ENCODE data around the gene SAFB2.
A peak's percentile ranks its signal among the peaks of the same experiment; 100 is the strongest.

SAFB2 gene

GRCh38 chr19:5646703-5647102, 24.1 kb upstream of the SAFB2 start:
- Mint-ChIP-seq H3K36me3 (ENCODE audit: low read depth) (peaks cover 61% of the 10 kb centered on the region), H3K9me3 (no peaks in the 10 kb centered on the region), H3K27me3 (ENCODE audit: low read depth) (no peaks in the 10 kb centered on the region), H3K4me3 (no peak overlapping the region), H3K4me1 (ENCODE audit: low read depth) (peaks cover 5% of the 10 kb centered on the region), H3K27ac (no peak overlapping the region)

GRCh38 chr19:5645409-5645808, 22.8 kb upstream of the SAFB2 start:
- H3K4me1 Mint-ChIP-seq (ENCODE audit: low read depth), result peaks cover 8% of the 10 kb centered on the region
- H3K4me3 Mint-ChIP-seq, result no peak overlapping the region
- H3K9me3 Mint-ChIP-seq, result no peaks in the 10 kb centered on the region
- no peaks in the 10 kb centered on the region for H3K27me3 Mint-ChIP-seq (ENCODE audit: low read depth)
- peaks cover 62% of the 10 kb centered on the region for H3K36me3 Mint-ChIP-seq (ENCODE audit: low read depth)
- H3K27ac Mint-ChIP-seq, result no peak overlapping the region

DNA sequence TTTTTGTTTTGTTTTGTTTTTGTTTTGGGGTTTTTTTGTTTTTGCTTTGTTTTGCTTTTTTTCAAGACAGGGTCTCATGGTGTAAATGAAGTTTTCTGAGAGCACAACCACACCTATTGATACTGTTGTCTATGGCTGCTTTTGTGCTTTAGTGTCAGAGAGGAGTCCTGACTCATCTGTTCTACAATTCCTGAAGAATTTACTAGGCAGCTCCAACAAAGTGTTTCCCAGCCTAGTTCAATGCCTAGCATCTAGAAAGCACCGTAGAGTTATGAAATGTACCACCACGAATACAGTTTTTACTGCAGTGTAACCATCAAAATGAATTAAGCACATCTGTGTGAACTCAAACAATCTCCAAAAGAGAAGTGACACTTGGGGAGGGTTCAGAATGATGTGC, 21.5 kb upstream of the SAFB2 start:
- Mint-ChIP-seq H3K4me3 (no peak overlapping the region), H3K27me3 (ENCODE audit: low read depth) (no peaks in the 10 kb centered on the region), H3K27ac (no peak overlapping the region), H3K36me3 (ENCODE audit: low read depth) (peaks cover 57% of the 10 kb centered on the region), H3K4me1 (ENCODE audit: low read depth) (peaks cover 10% of the 10 kb centered on the region), H3K9me3 (no peaks in the 10 kb centered on the region)

DNA sequence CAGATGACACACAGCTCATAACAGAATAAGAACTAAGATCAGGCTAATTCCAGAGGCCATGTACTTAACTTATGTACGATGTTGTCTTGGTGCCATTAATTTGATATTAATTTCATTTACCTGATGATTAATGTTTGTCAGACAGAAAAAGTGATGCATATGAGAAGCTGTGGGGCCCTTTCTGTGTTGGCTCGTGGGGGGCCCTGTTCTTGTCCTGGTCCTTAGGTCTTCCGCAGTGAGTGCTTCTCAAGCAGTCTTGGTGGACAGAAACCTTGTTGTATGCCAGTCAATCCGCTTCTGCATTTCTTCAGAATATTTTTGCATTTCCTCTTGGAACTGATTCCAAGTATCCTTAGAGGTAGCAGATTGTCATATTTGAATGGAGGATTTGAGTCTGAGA, 20.5 kb upstream of the SAFB2 start:
- Mint-ChIP-seq H3K9me3 (no peaks in the 10 kb centered on the region), H3K36me3 (ENCODE audit: low read depth) (peaks cover 51% of the 10 kb centered on the region), H3K27ac (no peak overlapping the region), H3K4me1 (ENCODE audit: low read depth) (peaks cover 10% of the 10 kb centered on the region), H3K27me3 (ENCODE audit: low read depth) (no peaks in the 10 kb centered on the region), H3K4me3 (no peak overlapping the region)

GRCh38 chr19:5642204-5642603, 19.6 kb upstream of the SAFB2 start:
- Mint-ChIP-seq H3K36me3 (ENCODE audit: low read depth) (peaks cover 45% of the 10 kb centered on the region), H3K4me3 (no peak overlapping the region), H3K4me1 (ENCODE audit: low read depth) (peaks cover 8% of the 10 kb centered on the region), H3K27ac (no peak overlapping the region), H3K9me3 (no peaks in the 10 kb centered on the region), H3K27me3 (ENCODE audit: low read depth) (no peaks in the 10 kb centered on the region)

DNA sequence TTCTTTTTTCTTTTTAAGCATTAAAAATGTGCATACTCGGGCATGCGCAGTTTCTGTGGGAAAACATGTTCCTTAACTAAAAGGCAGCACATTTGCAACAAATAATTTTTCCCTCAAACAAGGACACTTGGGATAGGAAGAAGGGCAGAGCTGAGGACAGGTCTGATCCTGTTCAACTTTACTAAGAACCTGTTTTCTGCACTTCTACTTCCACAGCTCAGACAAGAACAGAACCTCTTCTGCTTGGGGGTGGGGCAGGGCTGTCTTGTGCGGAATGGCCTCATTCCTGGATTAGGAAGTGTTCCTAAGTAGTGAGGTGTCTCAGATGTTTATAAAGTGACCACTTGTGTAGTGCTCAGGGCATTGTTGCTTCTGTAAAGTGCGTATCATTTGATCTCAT, 18.6 kb upstream of the SAFB2 start:
- peaks cover 7% of the 10 kb centered on the region for H3K4me1 Mint-ChIP-seq (ENCODE audit: low read depth)
- H3K4me3 Mint-ChIP-seq, result no peak overlapping the region
- H3K27ac Mint-ChIP-seq, result no peak overlapping the region
- H3K36me3 Mint-ChIP-seq (ENCODE audit: low read depth), result peaks cover 37% of the 10 kb centered on the region
- H3K27me3 Mint-ChIP-seq (ENCODE audit: low read depth), result no peaks in the 10 kb centered on the region
- H3K9me3 Mint-ChIP-seq, result no peaks in the 10 kb centered on the region

- H3K36me3 Mint-ChIP-seq (ENCODE audit: low read depth), result peaks cover 18% of the 10 kb centered on the region
- no peak overlapping the region for H3K27ac Mint-ChIP-seq
- H3K9me3 Mint-ChIP-seq, result no peaks in the 10 kb centered on the region
These were observed 15.4 kb upstream of the SAFB2 start for GRCh38 chr19:5637971-5638370.

DNA sequence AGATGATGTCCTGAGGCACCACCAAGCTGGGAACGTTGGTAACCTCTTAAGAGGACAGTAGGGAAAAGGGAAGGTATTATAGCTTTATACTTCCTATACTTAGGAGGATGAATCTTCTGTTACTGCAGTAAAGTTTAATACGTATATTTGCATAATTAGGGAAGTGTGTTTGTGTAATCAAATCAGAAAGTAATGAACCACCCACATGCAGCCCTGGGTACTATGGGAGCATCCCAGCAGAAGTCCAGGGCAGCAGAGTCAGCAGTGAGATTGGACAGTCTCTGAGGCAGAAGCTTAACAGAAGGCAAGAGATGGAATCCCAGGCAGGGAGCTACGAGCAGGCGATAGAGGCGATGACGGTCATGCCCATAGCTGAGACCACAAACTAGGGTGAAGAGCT, 12.9 kb upstream of the SAFB2 start:
- no peaks in the 10 kb centered on the region for H3K27me3 Mint-ChIP-seq (ENCODE audit: low read depth)
- no peaks in the 10 kb centered on the region for H3K9me3 Mint-ChIP-seq
- H3K4me1 Mint-ChIP-seq (ENCODE audit: low read depth), result peaks cover 24% of the 10 kb centered on the region
- H3K4me3 Mint-ChIP-seq, result no peak overlapping the region
- H3K27ac Mint-ChIP-seq, result no peak overlapping the region
- H3K36me3 Mint-ChIP-seq (ENCODE audit: low read depth), result peaks cover 13% of the 10 kb centered on the region

More at GRCh38 chr19:5637971-5638370, 15.4 kb upstream of the SAFB2 start:
- Mint-ChIP-seq H3K27me3 (ENCODE audit: low read depth) (no peaks in the 10 kb centered on the region), H3K4me3 (no peak overlapping the region), H3K4me1 (ENCODE audit: low read depth) (peaks cover 14% of the 10 kb centered on the region)

DNA sequence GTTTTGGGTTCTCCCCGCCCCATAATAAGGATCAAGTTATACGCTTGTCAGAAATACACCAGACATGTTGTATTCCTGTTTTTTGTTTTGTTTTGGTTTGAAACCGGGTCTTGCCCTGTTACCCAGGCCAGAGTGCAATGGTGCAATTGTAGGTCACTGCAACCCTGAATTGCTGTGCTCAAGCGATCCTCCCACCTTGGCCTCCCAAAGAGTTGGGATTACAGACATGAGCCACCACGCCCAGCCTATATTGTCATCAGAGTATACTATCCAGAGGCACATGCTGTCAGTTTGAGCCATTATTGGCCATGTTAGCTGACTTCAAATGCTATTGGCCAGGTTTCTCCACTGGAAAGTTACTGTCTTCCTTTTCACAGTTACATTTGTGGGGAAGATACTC, 10.1 kb upstream of the SAFB2 start:
- Mint-ChIP-seq H3K27ac (no peak overlapping the region), H3K9me3 (no peaks in the 10 kb centered on the region), H3K4me1 (ENCODE audit: low read depth) (peaks cover 36% of the 10 kb centered on the region), H3K4me3 (no peak overlapping the region), H3K36me3 (ENCODE audit: low read depth) (peaks cover 19% of the 10 kb centered on the region), H3K27me3 (ENCODE audit: low read depth) (no peaks in the 10 kb centered on the region)

DNA sequence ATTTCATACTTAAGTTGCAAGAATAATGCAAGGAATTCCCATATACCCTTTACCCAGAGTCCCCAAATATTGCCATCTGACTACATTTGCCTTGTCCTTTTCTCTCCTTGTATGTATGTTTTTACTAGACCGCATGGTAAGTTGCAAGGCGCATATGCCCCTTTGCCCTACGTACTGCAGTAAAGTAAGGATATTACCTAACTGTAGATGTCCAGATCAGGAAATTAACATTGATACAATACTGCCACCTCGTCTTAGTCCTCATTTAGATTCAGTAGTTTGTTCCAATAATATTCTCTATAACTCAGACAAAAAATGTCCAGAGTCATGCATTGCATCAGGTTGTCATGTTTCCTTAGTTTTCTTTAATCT, 9.7 kb upstream of the SAFB2 start:
- H3K4me1 Mint-ChIP-seq (ENCODE audit: low read depth), result peaks cover 40% of the 10 kb centered on the region
- no peaks in the 10 kb centered on the region for H3K9me3 Mint-ChIP-seq
- no peak overlapping the region for H3K27ac Mint-ChIP-seq
- H3K4me3 Mint-ChIP-seq, result no peak overlapping the region
- peaks cover 23% of the 10 kb centered on the region for H3K36me3 Mint-ChIP-seq (ENCODE audit: low read depth)
- H3K27me3 Mint-ChIP-seq (ENCODE audit: low read depth), result no peaks in the 10 kb centered on the region

DNA sequence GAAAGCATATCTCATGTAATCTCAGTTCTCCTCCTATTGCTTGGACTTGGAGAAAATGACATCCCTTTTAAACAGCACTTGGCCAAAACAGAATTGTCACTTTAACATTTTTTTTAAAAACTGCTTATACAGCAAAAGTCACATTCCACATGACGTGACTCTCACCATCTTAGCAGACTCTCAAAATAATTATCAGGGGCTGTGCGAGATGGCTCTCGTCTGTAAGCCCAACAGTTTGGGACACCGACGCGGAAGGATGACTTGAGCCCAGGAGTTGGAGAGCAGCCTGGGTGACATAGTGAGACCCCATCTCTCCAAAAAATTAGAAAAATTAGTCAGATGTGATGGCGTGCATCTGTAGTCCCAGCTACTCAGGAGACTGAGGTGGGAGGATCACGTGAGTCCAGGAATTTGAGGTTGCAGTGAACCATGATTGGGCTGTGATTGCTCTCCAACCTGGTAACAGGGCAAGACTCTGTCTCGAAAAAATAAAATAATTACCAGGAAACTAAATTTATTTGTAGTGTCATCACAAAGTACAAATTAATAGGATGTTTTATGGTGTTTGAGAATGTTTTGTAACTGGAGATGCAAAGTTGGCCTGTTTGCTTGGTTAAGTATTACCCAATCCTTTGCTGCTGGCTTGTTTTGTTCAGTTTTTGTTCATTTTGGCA, 9.1 kb upstream of the SAFB2 start:
- Mint-ChIP-seq H3K27ac (no peak overlapping the region), H3K9me3 (no peaks in the 10 kb centered on the region), H3K4me1 (ENCODE audit: low read depth) (peaks cover 42% of the 10 kb centered on the region), H3K27me3 (ENCODE audit: low read depth) (no peaks in the 10 kb centered on the region), H3K4me3 (no peak overlapping the region), H3K36me3 (ENCODE audit: low read depth) (peaks cover 23% of the 10 kb centered on the region)

- Mint-ChIP-seq H3K27ac (peak overlapping the region; percentile 52), H3K9me3 (no peaks in the 10 kb centered on the region), H3K27me3 (ENCODE audit: low read depth) (no peaks in the 10 kb centered on the region), H3K4me3 (no peak overlapping the region), H3K36me3 (ENCODE audit: low read depth) (peaks cover 42% of the 10 kb centered on the region), H3K4me1 (ENCODE audit: low read depth) (peaks cover 57% of the 10 kb centered on the region)
These were observed 6.4 kb upstream of the SAFB2 start for GRCh38 chr19:5628919-5629481.

DNA sequence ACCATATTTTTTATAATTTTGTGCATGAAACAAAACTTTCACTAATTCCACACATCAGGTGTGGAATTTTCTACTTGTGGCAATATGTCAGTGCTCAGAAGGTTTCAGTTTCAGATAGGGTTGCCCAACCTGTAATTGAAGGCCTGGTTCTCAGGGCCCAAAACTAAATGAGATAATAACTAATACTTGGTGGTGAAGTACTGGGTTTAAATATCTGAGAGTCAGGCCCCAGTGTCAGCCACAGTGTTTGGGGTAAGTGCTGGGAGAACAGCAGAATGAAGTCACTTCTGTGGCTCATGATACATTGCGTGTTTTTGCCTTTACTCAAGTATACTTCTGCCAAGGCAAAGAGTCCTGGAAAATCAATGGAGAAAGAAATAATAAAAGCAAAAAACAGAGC, 5.9 kb upstream of the SAFB2 start:
- peaks cover 44% of the 10 kb centered on the region for H3K36me3 Mint-ChIP-seq (ENCODE audit: low read depth)
- no peaks in the 10 kb centered on the region for H3K27me3 Mint-ChIP-seq (ENCODE audit: low read depth)

GRCh38 chr19:5627395-5627904, 4.9 kb upstream of the SAFB2 start:
- H3K27ac Mint-ChIP-seq, result peak overlapping the region; percentile 2
- no peaks in the 10 kb centered on the region for H3K27me3 Mint-ChIP-seq (ENCODE audit: low read depth)
- H3K9me3 Mint-ChIP-seq, result no peaks in the 10 kb centered on the region
- H3K4me3 Mint-ChIP-seq, result peak overlapping the region; percentile 20
- H3K4me1 Mint-ChIP-seq (ENCODE audit: low read depth), result peaks cover 54% of the 10 kb centered on the region
- H3K36me3 Mint-ChIP-seq (ENCODE audit: low read depth), result peaks cover 49% of the 10 kb centered on the region

More for the DNA sequence above, 5.9 kb upstream of the SAFB2 start:
- no peak overlapping the region for H3K27ac Mint-ChIP-seq
- H3K9me3 Mint-ChIP-seq, result no peaks in the 10 kb centered on the region
- H3K4me1 Mint-ChIP-seq (ENCODE audit: low read depth), result peaks cover 57% of the 10 kb centered on the region
- no peak overlapping the region for H3K4me3 Mint-ChIP-seq

- H3K27me3 Mint-ChIP-seq (ENCODE audit: low read depth), result no peaks in the 10 kb centered on the region
- peaks cover 50% of the 10 kb centered on the region for H3K36me3 Mint-ChIP-seq (ENCODE audit: low read depth)
- peak overlapping the region; percentile 99 for H3K4me3 Mint-ChIP-seq
- peaks cover 54% of the 10 kb centered on the region for H3K4me1 Mint-ChIP-seq (ENCODE audit: low read depth)
- H3K9me3 Mint-ChIP-seq, result no peaks in the 10 kb centered on the region
- H3K27ac Mint-ChIP-seq, result no peak overlapping the region
These were observed 3.1 kb upstream of the SAFB2 start for GRCh38 chr19:5625641-5626040.
